HG03103 (cell line): ENCODE measurements around the gene BCL2.
A peak's percentile ranks its signal among the peaks of the same experiment; 100 is the strongest.

Source experiments
- ATAC-seq: cut with Tn5 transposase; IDR thresholded peaks from one replicate; pipeline ENCODE4 v1.9.1; 2021; ENCODE audit warnings: low read depth; ENCODE audit not compliant: unreplicated experiment

The BCL2 gene

GRCh38 chr18:63290166-63290820 lies 29.3 kb downstream of the BCL2 start:
- no peak for ATAC-seq

- no peak for ATAC-seq
These were observed 31.3 kb downstream of the BCL2 start for GRCh38 chr18:63288311-63288710.

GRCh38 chr18:63287691-63288220 lies 31.8 kb downstream of the BCL2 start:
- no peak for ATAC-seq

DNA sequence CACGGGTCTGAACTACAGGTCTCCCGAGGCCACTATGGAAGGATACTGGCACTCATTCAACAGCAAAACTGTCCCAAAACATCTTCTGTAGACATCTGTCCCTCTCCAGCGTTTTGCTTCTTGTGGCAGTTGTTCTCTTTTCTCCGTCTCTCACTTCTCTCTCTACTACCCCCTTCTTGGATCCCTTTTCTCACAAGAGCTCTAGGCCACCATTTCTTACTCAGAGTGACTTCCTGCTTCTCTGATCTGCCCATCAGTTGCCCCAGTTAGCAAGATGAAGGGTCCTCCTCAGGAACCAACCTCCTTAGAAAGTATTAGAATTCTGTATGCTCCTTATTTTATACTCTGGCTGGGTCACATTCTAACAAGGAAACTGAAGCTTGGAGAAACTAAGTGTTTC lies 32.6 kb downstream of the BCL2 start:
- no peak for ATAC-seq

GRCh38 chr18:63284827-63285733 lies 34.5 kb downstream of the BCL2 start:
- peak; percentile 93 for ATAC-seq

GRCh38 chr18:63284173-63284799 lies 35.3 kb downstream of the BCL2 start:
- no peak for ATAC-seq

DNA sequence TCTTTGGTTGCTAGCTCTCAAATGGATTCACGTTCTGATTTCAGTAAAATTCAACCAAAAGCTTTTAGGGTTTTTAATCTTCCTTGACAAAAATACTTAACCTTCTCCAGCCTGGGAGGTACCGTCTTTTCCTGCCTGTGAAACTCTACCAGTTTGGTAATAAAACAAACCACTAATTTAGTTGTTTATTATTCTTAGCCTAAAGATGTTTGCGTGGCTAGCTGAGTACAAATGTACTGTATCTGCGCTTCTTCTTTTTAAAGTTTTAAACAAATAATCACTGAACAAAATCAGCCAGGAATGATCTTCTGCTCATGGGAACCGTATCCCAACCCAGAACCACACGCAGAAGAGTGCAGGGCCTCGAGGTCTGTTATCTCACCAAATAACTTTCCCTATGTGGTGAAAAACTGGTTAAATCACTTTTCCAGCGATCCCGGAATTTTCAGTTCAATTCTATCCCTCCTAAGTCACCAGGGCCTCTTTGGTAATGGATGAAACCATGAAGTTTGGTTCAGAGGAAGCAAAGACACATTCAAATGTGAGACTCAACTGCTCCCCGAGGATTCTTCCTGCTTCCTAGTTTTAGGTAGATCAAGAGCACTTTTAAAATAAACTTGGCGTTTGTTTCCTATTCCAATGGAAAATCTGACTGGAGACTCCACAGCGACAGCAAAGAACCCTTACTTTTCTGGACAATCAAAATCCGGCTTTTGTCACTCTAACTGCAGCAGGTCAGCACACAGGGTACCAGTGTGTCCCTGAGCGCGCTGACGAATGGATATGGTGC lies 36.1 kb downstream of the BCL2 start:
- no peak for ATAC-seq

DNA sequence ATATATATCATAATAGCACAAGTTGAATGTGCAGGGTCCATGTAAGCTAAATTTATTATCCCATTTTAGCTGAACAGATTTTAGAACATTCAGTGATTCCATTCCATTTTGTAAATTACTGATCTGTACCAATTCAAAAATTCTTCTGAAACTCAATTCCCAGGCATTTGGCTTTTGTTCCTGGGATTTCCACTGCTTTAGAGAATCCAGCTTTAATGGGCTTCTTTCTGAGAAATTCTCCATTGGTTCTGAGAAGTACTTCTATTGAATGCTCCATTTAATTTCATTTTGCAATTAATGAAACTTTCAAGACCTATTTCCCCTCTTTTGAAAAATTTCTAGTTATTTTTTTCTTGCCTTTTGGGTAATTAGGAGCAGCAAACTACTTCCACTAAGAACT lies 36.8 kb downstream of the BCL2 start:
- no peak for ATAC-seq

GRCh38 chr18:63273222-63273927 lies 46.2 kb downstream of the BCL2 start:
- no peak for ATAC-seq

DNA sequence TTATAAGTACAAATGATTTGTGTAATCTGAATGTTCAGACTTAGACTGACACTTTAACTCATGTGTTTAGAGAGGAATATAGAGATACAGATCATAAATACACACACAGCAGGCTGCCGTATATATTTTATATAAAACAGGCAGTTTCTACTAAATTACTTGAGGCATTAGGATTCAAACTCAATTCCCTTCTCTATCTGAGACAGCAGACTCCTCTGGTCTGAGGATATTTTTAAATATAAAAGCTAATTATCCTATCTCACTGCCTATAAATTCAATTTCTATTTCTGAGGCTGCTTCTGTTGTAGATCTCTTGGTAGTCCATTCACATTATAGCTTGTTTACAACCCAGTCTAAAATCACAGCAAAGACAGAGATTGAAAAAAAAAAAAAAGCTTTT lies 46.9 kb downstream of the BCL2 start:
- ATAC-seq = no peak

- ATAC-seq = no peak
These were observed 47.7 kb downstream of the BCL2 start for GRCh38 chr18:63271881-63272299.

DNA sequence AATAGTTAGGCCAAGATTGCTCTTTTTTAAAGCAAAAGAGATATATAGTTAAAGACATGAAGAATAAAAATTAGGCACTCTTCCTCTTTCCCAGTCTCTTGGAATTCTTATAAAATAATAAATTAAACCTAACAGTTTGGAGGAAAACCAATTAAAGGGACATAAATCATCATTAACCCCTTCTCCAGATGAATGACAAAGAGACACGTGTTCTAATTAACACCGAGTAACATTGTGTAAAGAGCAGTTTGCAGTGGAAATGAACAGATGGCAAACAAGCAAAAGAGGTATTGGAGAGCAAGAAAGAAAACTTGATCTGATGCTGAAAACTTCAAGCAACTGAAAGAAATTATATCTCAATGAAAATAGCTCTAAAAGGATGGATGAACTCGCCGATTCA lies 48.4 kb downstream of the BCL2 start:
- ATAC-seq = no peak

GRCh38 chr18:63267975-63268721 lies 51.4 kb downstream of the BCL2 start:
- peak; percentile 83 for ATAC-seq

GRCh38 chr18:63266888-63267790 lies 52.4 kb downstream of the BCL2 start:
- ATAC-seq = no peak

DNA sequence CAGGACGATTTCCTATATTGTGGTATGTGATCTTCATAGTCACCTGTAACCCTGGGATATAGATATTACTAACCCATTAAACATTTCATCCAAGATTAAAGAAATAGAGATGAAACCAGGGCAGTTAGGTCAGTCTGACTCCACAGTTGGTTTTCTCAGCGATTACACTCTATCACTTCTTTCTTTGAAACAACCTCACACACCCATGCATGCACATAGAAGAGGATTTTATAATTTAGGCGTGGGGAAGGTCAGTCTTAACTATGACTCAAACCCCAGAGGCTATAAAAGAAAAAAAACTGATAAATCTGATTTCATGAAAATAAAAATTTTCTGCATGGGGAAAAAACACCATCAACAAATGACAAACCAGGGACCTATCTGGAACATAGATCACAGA lies 54.2 kb downstream of the BCL2 start:
- no peak for ATAC-seq

GRCh38 chr18:63264871-63265270 lies 54.7 kb downstream of the BCL2 start:
- ATAC-seq = no peak

- no peak for ATAC-seq
These were observed 56.1 kb downstream of the BCL2 start for GRCh38 chr18:63263444-63263843.
